Thyroid gland (tissue), 4 donors: ENCODE results near the gene SEH1L. TPM values are rescaled to one million over a fixed set of nuclear protein-coding genes. Genes with fewer than 3 reads are reported as not detected.

Experiments used
- DNase-seq, 2 donors: peaks; one replicate each; pipeline ENCODE4 v3.0.0-alpha.2; 2019
- H3K27ac ChIP-seq, 3 donors: fragments of 200-600 bp; sonication (generic); 1 replicate in 2 of 3; 2 replicates in 1 of 3; pipeline ENCODE4 v1.5.1; 2016 to 2019; ENCODE audit warnings: mild to moderate bottlenecking in 1 of 3, moderate library complexity in 1 of 3
- H3K27me3 ChIP-seq: fragments of 200-600 bp; sonication (generic); one replicate; pipeline ENCODE4 v1.5.1; 2019
- H3K36me3 ChIP-seq, 2 donors: fragments of 200-600 bp; sonication (generic); one replicate each; pipeline ENCODE4 v1.5.1; 2016 to 2019
- H3K4me1 ChIP-seq, 2 donors: fragments of 200-600 bp; sonication (generic); one replicate each; pipeline ENCODE4 v1.5.1; 2017 to 2019
- H3K4me3 ChIP-seq, 3 donors: fragments of 200-600 bp; sonication (generic); replicated peaks in 1 of 3; 1 replicate in 2 of 3; 2 replicates in 1 of 3; pipeline ENCODE4 v1.5.1; 2016; ENCODE audit warnings: mild to moderate bottlenecking in 1 of 3
- H3K9me3 ChIP-seq: fragments of 200-600 bp; sonication (generic); one replicate; pipeline ENCODE4 v1.5.1; 2017
- POLR2A ChIP-seq, 2 donors: fragments of 450-650 bp; IDR thresholded peaks; one replicate each; pipeline ENCODE4 v1.6.1; 2017; ENCODE audit warnings: antibody characterized with exemption in 2 of 2, mild to moderate bottlenecking in 2 of 2, moderate library complexity in 1 of 2
- WGBS, 2 donors: methylation state at CpG; one replicate each; pipeline ENCODE4 v1.1.5; 2017; 5-methylcytosine and 5-hydroxymethylcytosine counted together
- intact Hi-C: fragments of 100-400 bp; cut with DNase I; formaldehyde crosslinking; loops from one replicate; pipeline ENCODE4 v1.15.1; 2023
- total RNA-seq, 4 donors: library from RNA; depleted of rRNA; stranded (reverse); fragments of >200 nt; gene quantifications; one replicate each; pipeline ENCODE4 v1.2.3, GENCODE V29; 2016
- TF ChIP-seq, protein P1 (sequence below), 6 experiments: fragments of 200-600 bp in 3 of 6; fragments of 450-650 bp in 3 of 6; sonication (generic) in 3 of 6; IDR thresholded peaks; one replicate each; pipeline ENCODE4 v1.5.1; 2016 to 2019; ENCODE audit warnings: antibody characterized with exemption in 6 of 6, mild to moderate bottlenecking in 2 of 6, inconsistent platforms in 1 of 6, moderate library complexity in 1 of 6

Gene SEH1L
- total RNA-seq, 4 donors from 2014 or later = 26.8 to 48.6 (median 34.9) TPM

DNA sequence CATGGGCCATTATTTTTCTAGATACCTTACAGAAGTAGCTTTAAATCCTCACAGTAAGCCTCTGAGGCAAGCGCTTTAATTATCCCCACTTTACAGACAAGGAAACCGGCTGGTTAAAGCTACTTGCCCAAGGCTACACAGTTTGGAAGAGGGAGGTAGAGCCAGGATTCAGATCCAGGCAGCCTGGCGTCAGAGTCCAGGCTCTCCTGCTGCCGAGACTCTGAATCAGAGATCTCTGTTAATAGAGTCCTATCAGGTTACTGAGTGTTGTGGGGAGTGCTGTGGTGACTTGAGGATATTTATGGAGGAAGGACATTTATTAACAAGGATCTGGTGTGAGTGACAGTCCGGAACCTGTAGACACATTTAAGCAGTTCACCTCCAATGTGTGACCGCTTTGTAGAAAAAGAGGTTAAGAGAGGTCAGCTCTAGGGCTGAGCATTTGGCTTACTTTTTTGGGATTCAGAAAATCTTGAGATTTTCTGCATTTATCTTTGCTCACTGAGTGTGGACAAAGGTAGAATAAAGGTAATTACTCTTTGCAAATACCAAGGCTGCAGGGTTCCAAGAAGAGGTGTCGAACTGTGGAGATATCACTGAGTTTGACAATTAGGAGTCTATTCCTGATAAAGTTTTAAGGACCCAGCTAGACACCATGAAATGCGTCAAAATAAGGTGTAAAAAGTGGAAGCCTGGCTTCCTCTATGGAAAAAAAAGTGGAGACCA, 41.7 kb downstream of the SEH1L start:
- H3K4me3 ChIP-seq = no peak overlapping the region
- peaks cover 5 to 7% of the 10 kb centered on the region in 2 donors for H3K36me3 ChIP-seq
- TF ChIP-seq, protein P1, sequence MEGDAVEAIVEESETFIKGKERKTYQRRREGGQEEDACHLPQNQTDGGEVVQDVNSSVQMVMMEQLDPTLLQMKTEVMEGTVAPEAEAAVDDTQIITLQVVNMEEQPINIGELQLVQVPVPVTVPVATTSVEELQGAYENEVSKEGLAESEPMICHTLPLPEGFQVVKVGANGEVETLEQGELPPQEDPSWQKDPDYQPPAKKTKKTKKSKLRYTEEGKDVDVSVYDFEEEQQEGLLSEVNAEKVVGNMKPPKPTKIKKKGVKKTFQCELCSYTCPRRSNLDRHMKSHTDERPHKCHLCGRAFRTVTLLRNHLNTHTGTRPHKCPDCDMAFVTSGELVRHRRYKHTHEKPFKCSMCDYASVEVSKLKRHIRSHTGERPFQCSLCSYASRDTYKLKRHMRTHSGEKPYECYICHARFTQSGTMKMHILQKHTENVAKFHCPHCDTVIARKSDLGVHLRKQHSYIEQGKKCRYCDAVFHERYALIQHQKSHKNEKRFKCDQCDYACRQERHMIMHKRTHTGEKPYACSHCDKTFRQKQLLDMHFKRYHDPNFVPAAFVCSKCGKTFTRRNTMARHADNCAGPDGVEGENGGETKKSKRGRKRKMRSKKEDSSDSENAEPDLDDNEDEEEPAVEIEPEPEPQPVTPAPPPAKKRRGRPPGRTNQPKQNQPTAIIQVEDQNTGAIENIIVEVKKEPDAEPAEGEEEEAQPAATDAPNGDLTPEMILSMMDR (IDR thresholded peaks at IDR 0.05) = no peak
- TF ChIP-seq POLR2A (IDR thresholded peaks at IDR 0.05) = no peak
- intact Hi-C loops = no loop called here
- H3K27me3 ChIP-seq = no peaks in the 10 kb centered on the region
- H3K27ac ChIP-seq = no peak overlapping the region
- no peak for DNase-seq
- H3K4me1 ChIP-seq = peaks cover 14 to 15% of the 10 kb centered on the region in 2 donors
- no peaks in the 10 kb centered on the region for H3K9me3 ChIP-seq
- 92% methylated on average over 8 of the region's 8 CpGs for WGBS, 2 donors

DNA sequence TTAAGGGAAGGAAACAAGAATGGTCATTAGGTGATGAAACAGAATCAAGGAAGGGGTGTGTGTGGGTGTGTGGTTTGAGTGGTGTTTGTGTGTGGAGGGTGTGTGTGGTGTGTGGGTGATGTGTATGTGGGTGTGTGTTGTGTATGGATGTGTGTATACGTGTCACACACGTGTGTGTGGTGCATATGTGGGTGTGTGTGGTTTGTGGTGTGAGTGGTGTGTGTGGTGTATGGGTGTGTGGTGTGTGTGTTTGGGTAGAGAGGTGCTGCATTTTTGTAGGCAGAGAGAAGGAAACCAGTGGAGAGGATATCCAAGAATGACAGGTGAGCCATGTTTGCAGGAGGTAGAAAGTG, 42.3 kb downstream of the SEH1L start:
- Histone ChIP-seq H3K9me3 (no peaks in the 10 kb centered on the region), H3K27ac (no peak overlapping the region), H3K27me3 (no peaks in the 10 kb centered on the region), H3K36me3 (peaks cover 1 to 3% of the 10 kb centered on the region in 2 donors), H3K4me1 (peaks cover 14 to 15% of the 10 kb centered on the region in 2 donors), H3K4me3 (peak overlapping the region in 1 of 3 donors; percentile 84)
- intact Hi-C loops = no loop called here
- 50 to 51% methylated on average over 2 of the region's 2 CpGs for WGBS, 2 donors
- TF ChIP-seq, protein P1 (IDR thresholded peaks at IDR 0.05) = no peak
- no peak for TF ChIP-seq POLR2A (IDR thresholded peaks at IDR 0.05)
- DNase-seq = no peak

DNA sequence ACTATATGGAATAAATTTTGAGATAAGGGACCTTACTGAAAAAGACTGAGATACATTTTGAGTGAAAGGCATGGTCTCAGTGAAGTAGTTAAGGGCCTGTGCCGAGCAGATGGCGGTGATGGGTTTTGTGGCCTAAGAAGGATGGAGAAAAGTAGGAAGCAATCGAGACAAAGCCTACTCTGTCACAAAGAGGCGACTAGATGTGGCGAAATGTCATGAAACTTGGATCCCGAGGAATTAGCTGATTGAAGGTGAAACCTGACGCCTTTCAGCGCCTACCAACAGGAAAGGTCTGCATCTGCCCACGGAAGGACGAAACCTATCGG, 42.8 kb downstream of the SEH1L start:
- TF ChIP-seq, protein P1 (IDR thresholded peaks at IDR 0.05) = no peak
- no peak for TF ChIP-seq POLR2A (IDR thresholded peaks at IDR 0.05)
- 2 to 4% methylated on average over 11 of the region's 11 CpGs for WGBS, 2 donors
- Histone ChIP-seq H3K36me3 (no peaks in the 10 kb centered on the region), H3K4me3 (peak overlapping the region; percentile 21 to 84 (median 58)), H3K27ac (peak overlapping the region in 1 of 3 donors; percentile 92), H3K27me3 (no peaks in the 10 kb centered on the region), H3K9me3 (no peaks in the 10 kb centered on the region), H3K4me1 (peaks cover 14 to 15% of the 10 kb centered on the region in 2 donors)
- intact Hi-C loops = no loop called here
- no peak for DNase-seq

DNA sequence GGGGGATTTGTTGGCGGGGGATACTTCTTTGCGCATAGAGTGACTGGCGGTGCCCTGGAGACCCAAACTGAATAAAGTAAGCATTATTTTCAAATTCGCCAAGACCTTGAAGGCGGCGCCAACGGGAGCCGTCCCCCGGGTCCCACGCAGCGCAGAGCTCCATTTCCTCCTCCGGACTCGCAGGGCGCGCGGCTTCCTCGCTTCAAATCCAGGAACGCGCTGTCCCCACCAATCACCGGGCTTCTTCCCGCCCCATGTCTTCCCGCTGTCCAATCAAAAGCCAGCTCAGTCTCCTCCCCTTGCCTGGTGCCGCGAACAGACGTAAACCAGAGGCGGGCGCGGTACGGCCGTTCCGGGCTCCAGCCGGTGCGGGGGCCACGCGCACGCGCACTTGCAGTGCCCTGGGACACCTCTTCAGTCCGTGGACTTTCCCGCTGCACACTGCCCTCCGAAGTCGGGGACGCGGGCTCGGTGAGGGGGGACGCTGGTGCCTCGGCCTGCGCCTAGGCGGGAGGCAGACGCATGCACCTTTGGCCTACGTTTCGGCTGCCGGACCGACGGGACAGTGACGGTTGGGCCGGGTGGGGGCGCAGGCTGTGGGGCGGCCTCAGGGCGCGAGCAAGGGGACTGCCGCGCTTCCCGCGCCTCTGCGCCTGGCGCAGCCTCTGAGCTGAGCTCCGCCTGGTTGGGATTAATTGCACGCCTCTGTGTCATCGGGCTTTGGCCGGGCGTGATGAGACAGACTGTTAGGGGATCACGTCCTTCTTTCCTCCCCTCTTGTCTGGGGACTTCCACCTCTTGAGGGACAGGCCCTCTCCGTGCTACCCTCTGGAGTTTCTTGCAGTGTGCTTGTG, 43.4 kb downstream of the SEH1L start, which contains the start of gene CEP192:
Gene CEP192, plus strand, starts transcription at position 396 of the 854 bp plus-strand sequence. CDS start 8,063 bp downstream, outside the sequence.
- Histone ChIP-seq H3K9me3 (no peaks in the 10 kb centered on the region), H3K27ac (peak within 1 kb of the TSS; percentile 60 to 92 (median 86)), H3K36me3 (no peaks in the 10 kb centered on the region), H3K27me3 (no peaks in the 10 kb centered on the region), H3K4me1 (peaks cover 14 to 15% of the 10 kb centered on the region in 2 donors), H3K4me3 (peak within 1 kb of the TSS; percentile 44 to 84 (median 78))
- DNase-seq = peak; percentile 97 to 98
- peak; percentile 33 to 84 for TF ChIP-seq POLR2A (IDR thresholded peaks at IDR 0.05)
- TF ChIP-seq, protein P1 (IDR thresholded peaks at IDR 0.05) = peak in 2 of 6 experiments; percentile 5 to 15
- intact Hi-C loops = no loop called here
- WGBS, 2 donors = 0 to 1% methylated on average over 33 to 55 of the region's 73 CpGs
